C4-2B (cell line): ENCODE measurements around the gene TECTA.

Source experiments
- H3K27ac ChIP-seq: fragments of 450-650 bp; 2 replicates; pipeline ENCODE4 v1.5.1; 2017
- ZFX ChIP-seq: fragments of 450-650 bp; IDR thresholded peaks from 2 replicates; pipeline ENCODE4 v1.6.1; 2017
- TF ChIP-seq, protein P1 (sequence below): fragments of 450-650 bp; conservative IDR thresholded peaks from 2 replicates; pipeline ENCODE4 v1.5.1; 2017; ENCODE audit warnings: mild to moderate bottlenecking

Gene TECTA

DNA sequence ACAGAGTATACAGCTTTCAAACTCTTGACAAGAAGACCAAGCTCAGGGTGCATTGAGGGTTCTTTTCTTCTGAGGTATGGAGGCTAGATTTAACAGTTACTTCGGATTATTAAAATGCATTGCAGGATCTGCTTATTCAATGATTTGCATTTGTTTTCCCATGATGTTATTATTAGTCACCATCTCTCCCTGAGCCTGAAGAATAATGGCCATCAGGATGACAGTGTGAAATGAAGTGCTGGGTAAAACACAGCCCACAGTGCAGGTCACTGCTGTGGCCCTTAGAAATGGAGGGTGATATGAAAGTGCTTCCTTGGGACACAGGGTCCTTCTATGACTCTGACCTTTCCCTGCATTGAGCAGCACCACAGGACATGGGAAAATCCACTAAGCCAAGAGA is 40.0 kb downstream of the TECTA start:
- no peak for TF ChIP-seq ZFX
- TF ChIP-seq, protein P1, sequence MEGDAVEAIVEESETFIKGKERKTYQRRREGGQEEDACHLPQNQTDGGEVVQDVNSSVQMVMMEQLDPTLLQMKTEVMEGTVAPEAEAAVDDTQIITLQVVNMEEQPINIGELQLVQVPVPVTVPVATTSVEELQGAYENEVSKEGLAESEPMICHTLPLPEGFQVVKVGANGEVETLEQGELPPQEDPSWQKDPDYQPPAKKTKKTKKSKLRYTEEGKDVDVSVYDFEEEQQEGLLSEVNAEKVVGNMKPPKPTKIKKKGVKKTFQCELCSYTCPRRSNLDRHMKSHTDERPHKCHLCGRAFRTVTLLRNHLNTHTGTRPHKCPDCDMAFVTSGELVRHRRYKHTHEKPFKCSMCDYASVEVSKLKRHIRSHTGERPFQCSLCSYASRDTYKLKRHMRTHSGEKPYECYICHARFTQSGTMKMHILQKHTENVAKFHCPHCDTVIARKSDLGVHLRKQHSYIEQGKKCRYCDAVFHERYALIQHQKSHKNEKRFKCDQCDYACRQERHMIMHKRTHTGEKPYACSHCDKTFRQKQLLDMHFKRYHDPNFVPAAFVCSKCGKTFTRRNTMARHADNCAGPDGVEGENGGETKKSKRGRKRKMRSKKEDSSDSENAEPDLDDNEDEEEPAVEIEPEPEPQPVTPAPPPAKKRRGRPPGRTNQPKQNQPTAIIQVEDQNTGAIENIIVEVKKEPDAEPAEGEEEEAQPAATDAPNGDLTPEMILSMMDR: no peak
- H3K27ac ChIP-seq: no peak overlapping the region

DNA sequence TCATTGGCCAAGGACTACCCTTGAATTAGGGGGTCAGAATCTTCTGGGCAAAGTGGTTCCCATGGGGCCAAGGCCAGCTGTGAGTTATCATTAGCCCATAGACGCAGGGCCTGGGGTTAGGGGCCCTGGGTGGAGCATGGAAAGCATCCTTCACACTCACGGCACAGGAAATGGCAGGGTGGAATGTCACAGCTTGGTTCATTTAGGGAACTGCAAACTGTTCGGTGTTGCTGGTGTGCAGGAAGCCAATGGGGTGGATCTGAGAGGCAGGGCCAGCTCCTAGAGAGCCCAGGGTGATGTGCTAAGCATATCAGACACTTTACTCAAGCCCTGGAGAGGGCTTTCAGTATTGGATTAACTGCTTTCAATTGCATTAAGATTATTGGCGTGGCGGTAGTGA is 42.9 kb downstream of the TECTA start:
- no peak overlapping the region for H3K27ac ChIP-seq
- TF ChIP-seq, protein P1: no peak
- no peak for TF ChIP-seq ZFX

DNA sequence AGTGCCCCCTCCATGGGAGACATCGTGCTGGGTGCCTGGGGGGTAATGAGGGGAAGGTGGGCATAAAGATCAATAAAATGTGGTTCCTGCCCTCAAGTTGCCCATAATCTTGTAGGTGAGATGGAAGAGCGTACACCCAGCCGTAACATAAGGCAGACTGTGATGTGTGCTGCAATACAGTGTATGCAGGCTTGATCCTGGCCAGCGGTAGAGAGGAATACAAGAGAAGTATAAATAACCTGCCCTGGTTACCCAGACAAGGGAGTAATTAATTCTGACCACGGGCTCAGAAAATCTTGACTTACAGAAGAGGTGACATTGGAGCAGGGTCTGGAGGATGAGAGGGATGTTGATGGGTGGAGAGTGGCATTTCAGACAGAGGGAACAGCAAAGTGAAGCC is 43.7 kb downstream of the TECTA start:
- TF ChIP-seq, protein P1: no peak
- TF ChIP-seq ZFX: no peak
- no peak overlapping the region for H3K27ac ChIP-seq

DNA sequence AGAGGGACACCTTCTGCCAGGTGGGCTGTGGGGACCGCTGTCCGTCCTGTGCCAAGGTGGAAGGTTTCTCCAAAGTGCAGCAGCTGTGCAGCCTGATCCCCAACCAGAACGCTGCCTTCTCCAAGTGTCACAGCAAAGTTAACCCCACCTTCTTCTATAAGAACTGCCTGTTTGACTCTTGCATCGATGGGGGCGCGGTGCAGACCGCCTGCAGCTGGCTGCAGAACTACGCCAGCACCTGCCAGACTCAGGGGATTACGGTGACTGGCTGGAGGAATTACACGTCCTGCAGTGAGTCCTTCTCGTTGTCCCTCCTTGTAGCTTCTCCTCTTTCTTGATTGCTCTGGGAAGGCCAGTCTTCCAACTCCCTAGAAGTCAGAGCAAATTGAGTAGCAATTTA is 44.8 kb downstream of the TECTA start:
- TF ChIP-seq ZFX: no peak
- TF ChIP-seq, protein P1: no peak
- H3K27ac ChIP-seq: no peak overlapping the region

DNA sequence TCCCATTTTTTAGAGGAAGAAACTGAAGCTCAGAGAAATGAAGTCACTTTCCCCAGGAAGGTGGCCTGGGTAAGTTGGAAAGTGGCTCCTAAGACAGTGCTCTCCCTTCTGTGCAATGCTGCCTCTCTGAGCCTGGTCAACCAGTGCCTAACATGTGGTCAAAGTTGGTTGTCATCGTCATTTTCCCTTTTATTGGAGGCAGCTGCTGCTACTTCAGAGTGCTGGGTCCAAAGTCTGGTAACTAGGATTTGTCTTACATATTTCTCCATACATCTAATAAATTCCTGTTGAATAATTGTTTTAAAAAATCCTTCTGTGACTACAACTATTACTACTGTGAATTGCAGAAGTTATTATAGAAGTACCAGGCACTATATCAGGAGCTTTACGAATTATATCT is 48.1 kb downstream of the TECTA start:
- H3K27ac ChIP-seq: no peak overlapping the region
- TF ChIP-seq, protein P1: no peak
- no peak for TF ChIP-seq ZFX

DNA sequence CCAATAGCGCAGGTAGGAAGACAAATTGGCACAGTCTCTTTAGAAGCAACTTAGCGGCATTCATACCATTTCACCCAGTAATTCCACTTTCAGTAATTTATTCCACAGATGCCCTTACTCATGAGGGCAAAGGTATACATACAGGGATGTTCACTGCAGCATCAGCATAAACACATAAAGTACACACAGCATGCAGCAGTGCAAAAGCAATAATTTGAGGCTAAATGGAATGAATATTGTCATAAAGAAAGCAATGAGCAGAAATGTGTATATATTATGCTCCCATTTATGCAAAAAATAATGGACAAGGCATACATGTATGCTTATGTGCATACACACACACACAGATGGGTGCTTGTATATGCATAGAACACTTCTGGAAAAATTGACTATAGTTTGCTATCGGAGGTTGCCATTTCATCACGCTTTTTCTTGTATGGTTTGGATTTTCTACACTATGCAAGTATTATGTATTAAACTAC is 50.2 kb downstream of the TECTA start:
- no peak overlapping the region for H3K27ac ChIP-seq
- TF ChIP-seq, protein P1: no peak
- no peak for TF ChIP-seq ZFX

DNA sequence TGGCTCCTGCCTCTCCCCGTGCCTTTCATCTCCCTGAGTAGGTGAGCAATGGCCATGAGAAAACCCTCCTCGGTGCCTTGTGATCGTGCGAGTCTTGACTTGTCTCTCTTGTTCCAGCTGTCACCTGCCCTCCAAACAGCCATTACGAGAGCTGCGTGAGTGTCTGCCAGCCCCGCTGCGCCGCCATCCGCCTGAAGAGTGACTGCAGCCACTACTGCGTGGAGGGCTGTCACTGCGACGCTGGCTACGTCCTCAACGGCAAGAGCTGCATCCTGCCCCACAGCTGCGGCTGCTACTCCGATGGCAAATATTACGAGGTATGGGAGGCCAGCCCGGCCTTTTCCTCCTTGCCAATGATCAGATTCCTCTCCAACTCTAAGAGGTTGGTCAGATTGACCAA is 51.7 kb downstream of the TECTA start:
- H3K27ac ChIP-seq: no peak overlapping the region
- TF ChIP-seq, protein P1: no peak
- TF ChIP-seq ZFX: no peak
